CMK (cell line): ENCODE measurements around the gene DCUN1D3.
A peak's percentile ranks its signal among the peaks of the same experiment; 100 is the strongest.
"Not testable (repeated sequence)": the region's sequence is repeated elsewhere in the genome, so short reads cannot be mapped to it uniquely, and the experiment has no call there.

Experiments used
- DNase-seq: peaks from one replicate; pipeline ENCODE4 v3.0.0-alpha.2; 2010; ENCODE audit warnings: low read depth

DCUN1D3 gene

GRCh38 chr16:20822521-20823325 lies 77.4 kb downstream of the DCUN1D3 start:
- DNase-seq = no peak

- no peak for DNase-seq
These were observed 78.5 kb downstream of the DCUN1D3 start for GRCh38 chr16:20821682-20822081.

- no peak for DNase-seq
These were observed 81.1 kb downstream of the DCUN1D3 start for GRCh38 chr16:20818929-20819585.

GRCh38 chr16:20814784-20815183 lies 85.4 kb downstream of the DCUN1D3 start:
- no peak for DNase-seq

GRCh38 chr16:20812510-20812909 lies 87.6 kb downstream of the DCUN1D3 start:
- no peak for DNase-seq

- no peak for DNase-seq
These were observed 88.2 kb downstream of the DCUN1D3 start for GRCh38 chr16:20811889-20812439.

GRCh38 chr16:20807862-20808261 lies 92.3 kb downstream of the DCUN1D3 start:
- DNase-seq = no peak

- DNase-seq = peak; percentile 92
These were observed 93.7 kb downstream of the DCUN1D3 start, which contains the start of the genes ERI2 and REXO5 for GRCh38 chr16:20806168-20807050. Gene ERI2, minus strand, starts transcription at chr16:20806472. Its CDS starts 42 bp downstream, at chr16:20806430. Gene REXO5, plus strand, starts transcription at chr16:20806527. Its CDS starts 427 bp downstream, at chr16:20806954.

- not testable (repeated sequence) for DNase-seq
These were observed 94.4 kb downstream of the DCUN1D3 start for GRCh38 chr16:20805684-20806167.
